Stimulated activated CD4-positive, alpha-beta T cell treated with anti-CD3 and anti-CD28 coated beads, Interleukin-1b, Interleukin-23, amount 100 ng/mL, for 4 hours (primary cell): ENCODE measurements around the gene PAX9.
"Not testable (repeated sequence)": the region's sequence is repeated elsewhere in the genome, so short reads cannot be mapped to it uniquely, and the experiment has no call there.

Experiments
- DNase-seq, 2 donors: peaks; one replicate each; pipeline ENCODE4 v3.0.0-alpha.2; 2020; ENCODE audit warnings: low read depth in 2 of 2

Gene PAX9

DNA sequence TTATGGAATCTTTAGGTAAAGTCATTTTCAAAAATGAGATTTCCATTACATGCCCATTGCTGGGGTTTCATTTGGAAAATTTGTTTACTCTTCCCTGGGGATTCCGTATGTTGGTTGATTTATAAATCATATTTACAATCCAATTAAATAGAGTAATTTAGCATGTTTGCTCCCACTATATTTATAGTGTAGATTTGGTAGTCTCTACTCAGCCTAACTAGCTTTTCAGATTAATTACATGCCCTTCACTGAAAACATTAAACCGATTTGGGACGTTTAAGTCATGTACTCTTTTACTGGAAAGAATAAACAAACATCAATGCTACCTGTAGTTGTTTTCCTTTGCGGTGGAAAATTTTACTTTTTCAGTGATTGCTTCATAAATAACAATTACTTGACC is 10.4 kb downstream of the PAX9 start:
- DNase-seq: no peak

DNA sequence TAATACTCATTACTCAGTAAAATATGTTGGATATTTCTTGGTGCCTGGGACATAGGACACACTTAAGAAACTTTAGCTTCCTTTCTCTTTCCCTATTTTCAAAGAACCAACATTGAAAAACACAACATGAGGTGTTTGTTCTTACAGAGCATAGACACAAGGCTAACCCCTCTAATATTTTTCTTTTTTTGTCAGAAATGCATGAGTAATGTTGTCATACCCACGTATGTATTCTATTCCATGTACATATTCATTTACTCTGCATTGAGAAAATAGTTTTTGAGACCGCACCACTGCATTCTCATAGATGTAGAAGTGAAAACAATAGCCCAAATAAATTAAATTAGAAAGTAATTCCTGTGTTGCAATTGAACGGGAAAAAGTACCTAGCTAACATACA is 13.0 kb downstream of the PAX9 start:
- DNase-seq: no peak

DNA sequence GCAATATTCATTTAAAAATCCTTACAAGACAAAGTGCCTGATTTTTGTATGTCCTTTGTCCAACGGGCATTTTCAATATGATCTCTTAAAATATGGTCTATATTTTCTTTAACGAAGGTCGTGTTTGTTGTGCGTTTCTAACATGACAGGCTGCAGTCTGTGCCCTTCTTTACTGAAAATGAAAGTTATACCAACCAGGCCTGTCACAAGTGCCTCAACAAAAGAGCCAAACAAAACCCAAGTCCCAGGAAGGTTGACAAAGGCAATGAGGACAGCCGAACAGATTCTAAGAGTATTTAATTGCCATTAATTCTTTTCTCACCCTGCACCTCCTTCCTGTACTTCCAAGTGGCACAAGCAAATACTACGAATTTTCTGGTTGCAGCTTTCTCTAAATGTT is 13.9 kb downstream of the PAX9 start:
- DNase-seq: no peak

DNA sequence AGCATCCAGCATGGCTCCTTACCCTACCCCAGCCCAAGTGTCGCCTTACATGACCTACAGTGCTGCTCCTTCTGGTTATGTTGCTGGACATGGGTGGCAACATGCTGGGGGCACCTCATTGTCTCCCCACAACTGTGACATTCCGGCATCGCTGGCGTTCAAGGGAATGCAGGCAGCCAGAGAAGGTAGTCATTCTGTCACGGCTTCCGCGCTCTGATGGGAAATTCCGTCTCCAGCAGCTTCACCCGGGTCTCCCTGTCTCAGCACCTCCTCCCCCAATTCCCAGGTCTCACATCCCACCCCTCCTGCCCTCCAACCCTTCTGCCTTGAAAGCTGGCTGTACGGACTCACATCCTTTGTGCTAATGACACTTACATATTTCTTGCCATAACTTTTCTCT is 14.6 kb downstream of the PAX9 start:
- DNase-seq: no peak

DNA sequence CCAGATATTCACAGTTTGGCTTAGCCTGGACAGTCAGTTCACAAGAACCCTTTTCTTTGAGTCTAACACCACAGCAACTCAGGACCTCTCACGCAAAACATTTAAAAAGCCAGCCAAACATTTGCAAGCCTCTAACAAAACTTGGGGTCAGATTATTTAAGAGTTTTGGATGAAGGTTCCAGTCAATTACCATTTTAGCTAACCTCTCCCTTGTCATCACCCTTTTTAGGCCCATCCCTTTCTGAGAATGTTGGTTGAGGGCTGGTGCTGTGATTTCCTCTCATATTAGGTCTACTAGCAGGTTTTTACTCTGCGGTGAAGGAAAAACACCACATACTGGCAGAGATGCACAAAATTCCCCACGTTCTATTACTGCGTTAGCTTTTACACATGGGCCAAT is 20.7 kb downstream of the PAX9 start:
- DNase-seq: no peak

DNA sequence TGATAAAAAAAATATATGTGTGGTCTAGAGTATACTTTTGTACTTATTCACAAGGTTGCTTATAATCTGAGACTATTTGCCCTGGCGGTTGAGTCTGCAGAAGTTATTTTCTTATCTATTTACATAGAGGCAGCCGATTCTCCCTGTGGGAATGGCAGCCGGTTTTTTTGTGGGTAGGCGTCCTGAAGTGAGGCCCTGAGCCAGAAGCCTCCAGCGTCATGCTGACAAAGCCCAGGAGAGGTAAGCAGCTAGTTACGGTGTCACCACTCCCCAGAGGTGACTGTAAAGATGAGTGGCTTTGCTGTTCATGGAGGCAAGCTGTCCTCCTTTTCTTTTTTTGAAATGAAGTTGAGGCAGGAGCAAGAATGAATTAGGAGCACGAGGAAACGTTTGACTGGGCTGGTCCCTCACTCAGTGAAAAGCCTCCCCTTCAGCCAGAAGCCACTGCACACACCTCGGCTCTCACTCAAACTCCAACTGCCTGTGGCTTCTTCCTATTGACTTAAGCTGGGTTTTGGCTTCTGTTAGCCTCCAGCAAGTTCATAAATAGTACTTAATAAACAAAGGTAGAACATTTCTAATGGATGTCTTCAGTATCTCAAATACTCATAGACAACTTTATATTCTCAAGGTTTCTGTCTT is 21.5 kb downstream of the PAX9 start:
- DNase-seq: no peak

DNA sequence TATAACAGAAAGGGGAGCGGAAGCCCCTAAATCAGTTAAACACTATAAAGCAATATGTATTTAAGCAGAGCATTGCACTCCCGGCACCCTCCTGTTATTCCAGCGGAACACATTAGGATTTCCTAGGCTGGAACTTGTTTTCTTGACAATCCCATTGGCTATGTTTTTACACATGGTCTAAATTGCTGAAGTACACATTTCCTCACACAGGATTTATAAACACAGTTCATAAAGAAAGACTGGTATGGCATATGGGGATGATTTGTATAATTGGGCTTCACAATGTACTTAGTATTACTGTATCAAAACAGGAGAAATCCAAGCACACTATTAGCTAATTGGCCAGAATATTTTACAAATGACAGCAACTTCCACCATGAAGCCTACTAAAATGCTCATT is 23.3 kb downstream of the PAX9 start:
- no peak for DNase-seq

DNA sequence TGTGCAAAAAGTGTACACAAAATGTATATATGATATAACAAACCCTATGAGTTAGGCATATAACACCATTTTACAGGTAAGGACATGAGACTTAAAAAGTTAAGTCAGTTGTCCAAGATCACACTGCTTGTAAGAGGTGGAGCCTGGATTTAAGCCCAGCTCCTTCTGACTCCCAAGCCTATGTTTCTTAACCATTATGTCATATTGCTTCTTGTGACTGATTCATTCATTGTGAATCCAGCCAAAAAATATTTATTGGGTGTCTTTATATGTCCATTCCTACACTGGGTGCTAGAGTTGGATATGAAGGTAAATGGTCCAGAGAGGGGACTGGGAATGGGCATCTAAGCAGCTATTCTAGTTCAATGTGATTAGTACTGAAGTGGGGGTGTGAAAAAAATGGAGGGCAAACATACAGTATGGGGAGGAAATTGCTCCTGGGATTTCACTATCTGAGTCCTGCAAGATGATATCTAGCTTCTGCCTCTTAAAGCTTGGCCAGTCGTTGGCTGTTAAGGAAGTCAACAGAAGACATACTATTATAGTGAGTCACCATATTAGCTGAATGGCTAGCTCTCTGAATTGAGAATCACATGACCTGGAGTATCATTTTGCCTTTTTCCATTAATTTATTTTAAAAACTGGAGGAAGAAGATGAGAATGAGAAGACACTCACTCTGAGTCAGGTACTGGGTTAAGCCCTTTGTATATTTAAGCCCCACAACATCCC is 28.8 kb downstream of the PAX9 start:
- no peak for DNase-seq

DNA sequence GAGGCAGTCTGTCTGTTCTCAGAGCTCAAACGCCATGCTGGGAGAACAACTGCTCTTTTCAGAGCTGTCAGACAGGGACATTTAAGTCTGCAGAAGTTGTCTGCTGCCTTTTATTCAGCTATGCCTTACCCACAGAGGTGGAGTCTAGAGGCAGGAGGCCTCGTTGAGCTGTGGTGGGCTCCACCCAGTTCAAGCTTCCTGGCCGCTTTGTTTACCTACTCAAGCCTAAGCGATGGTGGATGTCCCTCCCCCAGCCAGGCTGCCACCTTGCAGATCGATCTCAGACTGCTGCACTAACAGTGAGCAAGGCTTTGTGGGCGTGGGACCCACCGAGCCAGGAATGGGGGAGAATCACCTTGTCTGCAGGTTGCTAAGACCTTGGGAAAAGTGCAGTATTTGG is 37.8 kb downstream of the PAX9 start:
- DNase-seq: not testable (repeated sequence)

DNA sequence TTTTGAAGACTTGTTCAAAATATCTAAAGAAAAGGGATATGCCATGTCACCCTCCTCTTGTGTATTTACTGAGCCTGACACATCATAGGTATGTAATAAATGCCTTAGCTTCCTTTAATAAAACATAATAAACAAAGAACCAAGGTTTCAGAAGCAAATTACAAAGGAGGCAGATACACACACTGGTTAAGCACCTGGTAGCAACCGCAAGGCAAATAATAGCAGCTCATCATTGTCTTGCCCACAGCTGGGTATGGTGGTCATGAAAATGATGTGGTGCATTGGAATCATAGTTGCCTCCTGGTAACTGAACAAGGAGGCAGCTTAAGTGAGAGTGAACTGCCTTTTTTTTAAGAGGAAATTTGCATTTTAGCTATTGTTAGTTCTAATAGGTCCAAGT is 39.0 kb downstream of the PAX9 start:
- no peak for DNase-seq

DNA sequence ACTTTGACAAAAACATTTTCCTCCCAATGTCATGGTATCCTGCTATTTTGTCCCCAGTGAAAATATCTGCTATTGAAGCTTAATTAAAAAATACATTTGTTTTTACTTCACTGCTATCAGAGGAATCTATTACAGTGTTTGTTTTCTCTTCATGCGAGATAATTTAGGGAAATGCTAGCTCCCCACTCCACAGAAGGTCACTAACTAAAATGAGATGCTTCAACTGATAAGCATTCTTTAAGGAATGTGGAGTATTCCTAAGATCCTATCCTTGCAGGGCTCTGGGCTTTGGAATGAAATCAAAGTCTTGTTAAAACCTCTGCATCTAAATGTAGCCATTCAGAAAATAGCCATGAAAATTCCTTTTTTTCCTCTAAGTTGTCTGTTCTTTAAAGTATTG is 39.5 kb downstream of the PAX9 start:
- no peak for DNase-seq

DNA sequence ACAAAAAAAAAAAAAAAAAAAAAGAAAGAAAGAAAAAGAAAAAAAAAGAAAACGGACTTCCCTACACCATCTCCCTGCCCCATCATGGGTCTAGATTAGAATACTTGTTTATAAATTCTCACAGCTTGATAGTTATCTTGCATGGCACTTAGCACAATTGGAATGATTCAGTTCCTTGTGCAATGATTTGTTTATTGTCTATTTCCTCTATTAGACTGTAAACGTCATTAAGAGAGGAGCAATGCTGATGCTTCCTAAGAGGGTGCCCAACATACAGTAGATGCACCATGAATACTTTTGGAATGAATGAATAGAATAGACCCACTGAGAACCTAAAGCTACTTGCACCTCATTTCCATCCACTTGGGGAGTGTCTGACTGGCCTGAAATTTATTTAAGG is 40.8 kb downstream of the PAX9 start:
- no peak for DNase-seq

DNA sequence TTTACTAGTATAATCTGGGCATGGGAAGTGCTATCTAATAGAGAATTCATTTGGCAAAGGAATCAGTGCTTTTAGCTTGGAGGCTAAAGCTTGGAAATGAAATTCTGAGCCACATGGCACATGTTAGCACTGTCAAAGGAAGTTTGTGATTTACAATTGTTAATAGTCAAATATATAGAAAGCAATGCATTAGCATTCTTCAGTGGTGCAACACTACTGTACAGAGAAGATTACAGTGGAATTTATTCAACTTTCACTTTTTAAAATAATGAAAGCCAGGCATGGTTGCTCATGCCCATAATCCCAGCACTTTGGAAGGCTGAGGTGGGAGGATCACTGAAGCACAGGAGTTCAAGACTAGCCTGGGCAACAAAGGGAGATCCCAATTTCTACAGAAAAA is 45.9 kb downstream of the PAX9 start:
- DNase-seq: no peak

DNA sequence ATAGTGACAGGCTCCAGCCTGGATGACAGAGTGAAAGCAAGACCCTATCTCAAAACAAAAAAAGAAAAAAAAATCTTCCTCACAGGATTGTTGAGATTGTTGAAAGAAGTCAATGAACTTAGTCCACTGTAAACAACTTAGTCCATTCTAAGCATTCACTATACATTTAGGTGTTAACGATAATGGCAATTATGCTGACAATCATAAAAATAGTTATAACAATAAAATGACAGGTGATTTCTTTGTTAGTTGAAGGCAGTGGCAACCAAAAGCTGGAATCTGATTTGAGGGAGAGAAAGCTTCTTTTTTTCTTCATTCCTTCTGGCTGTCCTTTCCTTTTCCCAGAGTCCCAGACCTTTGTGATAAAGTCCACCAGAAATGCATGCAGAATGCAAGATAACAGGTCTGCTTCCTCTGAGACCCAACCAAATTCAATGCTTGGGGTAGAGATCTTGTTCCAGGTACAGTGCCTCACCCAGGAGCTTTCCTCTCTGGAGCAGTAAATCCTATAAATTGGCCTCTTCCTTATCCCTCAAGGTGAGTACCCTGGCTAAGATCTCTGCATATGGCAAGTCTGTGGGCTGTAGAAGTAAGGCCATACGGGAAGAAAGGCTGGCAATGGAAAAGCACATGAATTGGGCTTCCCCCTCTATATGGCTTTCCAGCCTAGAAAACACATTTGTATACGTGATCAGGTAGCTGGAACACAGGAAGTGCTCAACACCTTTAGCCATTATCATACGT is 52.5 kb downstream of the PAX9 start:
- no peak for DNase-seq

DNA sequence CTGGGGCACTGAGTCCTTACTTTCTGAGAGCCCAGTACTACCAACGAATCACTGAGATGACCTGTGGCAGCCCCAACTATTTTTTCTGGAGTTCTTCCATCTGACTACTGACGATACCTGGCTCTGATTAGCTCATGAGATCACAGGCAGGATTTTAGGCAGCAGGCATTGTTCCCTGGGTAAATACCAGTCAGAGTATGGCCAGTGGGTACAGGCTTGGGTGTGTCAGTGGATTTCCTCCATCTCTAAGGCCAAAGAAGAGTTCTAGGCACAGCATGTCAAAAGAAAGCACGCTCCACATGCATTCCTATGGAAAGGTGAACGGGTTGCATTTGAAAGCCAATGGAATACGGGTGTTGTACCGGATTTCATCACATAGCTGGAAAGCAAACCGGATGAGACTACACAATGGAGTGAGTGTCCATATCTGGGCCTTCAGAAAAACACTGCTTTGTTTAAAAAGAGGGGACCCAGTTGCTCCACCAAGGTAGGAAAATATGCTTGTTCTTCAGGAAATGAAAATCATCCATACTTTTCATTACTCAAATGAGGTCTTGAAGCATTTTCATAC is 55.0 kb downstream of the PAX9 start:
- no peak for DNase-seq

DNA sequence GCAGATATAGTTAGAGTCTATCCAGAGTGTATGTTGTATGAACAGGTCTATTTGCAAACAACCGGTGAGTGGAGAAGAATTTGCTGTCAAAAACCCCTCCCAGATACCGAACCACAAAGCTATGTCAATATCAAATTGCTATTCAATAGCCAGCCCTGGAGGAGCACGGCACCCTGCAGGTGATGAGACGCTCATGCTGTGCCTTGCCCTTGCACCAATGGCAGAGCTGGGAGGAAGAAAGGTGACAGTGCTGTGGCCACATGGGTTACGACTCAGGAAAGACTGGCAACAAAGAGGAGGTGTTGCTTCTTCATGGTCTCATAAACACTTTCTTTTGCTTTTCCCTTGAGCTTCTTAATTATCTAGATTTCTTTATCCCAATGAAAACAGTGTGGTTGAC is 55.7 kb downstream of the PAX9 start:
- no peak for DNase-seq

DNA sequence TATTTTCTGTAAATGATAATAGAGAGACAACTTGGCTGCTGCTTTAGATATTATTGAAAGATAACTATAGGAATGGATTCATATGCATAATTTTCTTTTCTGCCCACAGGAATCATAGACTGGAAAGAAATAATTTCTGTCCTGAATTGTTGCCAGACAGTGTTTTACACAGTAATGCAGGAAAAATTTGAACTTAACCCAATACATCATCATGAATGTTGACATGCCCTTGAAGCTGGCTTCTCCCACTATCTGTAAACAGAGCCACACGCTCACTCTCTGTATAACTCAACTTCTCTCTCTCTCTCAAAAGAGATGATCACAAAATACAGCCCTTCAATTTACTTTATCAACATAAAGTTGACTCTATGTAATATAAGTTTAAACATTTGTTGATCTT is 56.6 kb downstream of the PAX9 start:
- no peak for DNase-seq

DNA sequence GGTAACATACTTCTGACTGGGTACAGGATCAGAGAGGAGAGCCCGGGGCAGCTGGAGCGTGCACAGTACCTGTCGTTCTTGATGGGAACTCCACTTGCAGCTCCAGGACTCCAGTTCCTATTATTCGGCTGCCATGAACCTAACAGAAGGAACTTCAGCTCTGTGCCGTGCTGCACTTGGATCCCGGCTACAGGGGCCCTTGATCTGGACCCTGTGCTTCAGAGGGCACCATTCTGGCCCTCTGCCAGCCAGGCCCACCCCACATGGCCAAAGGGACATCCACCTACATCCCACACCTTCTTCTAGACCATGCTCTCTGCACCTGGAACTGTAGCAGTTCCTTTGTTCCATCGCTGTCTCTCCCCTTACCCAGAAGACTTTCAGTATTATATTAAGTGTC is 58.2 kb downstream of the PAX9 start:
- DNase-seq: no peak

DNA sequence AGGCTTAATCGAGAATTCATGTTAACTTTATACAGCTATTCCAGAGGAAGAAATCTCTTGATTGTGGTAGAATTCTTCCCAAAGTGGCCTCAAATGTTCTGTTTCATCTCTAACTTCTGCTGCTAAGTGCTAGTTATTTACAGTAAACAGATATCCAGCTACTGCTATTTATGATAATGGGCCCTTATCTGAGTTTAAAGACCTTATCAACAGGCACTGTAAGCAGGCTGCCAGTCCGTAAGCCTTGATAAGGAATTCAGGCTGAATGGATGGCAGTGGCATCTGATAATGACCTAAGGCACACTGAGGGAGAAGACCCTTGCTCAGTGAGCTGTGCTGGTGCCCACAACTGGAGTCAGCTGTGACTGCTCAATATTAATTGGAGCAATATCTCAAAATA is 59.0 kb downstream of the PAX9 start:
- DNase-seq: no peak

DNA sequence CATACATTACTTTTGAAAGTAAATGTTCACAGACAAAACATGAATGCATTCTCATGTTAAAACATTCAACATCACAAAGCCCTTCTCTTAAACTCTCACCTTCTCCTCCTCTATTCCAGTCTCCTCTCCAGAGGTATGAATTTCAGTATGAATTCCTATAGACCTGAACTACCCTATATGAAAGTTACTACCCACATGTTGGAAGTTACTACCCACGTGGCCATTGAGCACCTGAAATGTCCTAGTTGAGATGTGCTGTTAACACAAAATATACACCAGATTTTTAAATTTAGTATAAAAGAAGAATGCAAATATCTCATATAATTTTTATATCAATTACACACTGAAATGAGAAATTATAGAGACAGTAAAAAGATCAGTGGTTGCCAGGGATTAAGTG is 60.2 kb downstream of the PAX9 start:
- no peak for DNase-seq

DNA sequence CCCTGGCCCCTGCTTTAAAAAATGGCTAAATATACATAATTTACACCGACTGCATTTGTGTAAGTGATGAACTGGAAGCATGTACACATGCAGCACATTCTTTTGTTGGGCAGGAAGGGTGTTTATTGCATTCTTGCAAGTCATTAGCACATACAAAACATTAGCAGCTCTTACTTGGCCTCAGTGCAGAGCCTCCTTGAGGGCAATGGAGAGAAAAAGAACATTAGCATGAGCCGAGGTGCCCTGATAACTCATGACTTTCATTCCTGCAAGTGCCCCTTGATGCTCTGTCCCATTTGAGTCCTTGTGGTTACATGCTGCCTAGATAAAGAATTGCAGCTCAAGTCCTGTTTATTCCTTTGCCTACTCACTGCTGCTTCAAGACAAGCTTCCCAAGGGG is 61.9 kb downstream of the PAX9 start:
- DNase-seq: no peak

DNA sequence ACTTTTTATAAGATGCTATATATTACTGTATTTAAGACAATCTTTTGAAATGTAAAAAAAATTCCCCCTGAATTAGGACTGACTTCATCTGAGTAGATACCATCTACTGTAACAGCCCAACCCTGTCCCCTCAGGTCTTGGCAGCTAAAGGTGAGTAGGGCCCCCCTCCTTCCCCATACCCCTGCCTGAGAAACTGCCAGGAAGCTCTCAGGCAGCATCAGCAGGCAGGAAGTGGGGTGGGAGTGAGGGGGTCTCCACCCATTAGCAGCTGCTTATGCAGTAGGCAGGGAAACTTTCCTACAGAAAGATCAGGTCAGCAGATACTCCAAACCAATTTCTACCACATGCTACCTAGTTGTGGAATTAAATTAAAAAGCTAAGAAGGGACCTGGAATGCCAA is 62.5 kb downstream of the PAX9 start:
- DNase-seq: no peak

DNA sequence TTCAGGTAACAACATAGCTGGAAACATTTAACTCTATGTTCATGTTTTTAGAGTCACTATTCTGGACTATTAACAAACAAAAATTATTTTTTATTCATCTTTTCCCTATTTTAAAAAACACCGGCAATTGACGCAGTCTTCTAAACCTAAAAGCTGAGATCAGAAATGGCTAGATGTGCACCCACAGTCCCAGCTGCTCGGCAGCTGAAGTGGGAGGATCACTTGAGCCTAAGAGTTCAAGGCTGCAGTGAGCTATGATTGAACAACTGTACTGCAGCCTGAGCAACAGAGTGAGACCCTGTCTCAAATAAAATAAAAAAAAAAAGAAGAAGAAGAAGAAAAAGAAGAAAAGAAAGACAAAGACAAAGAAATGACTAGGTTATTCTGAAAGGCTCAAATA is 64.5 kb downstream of the PAX9 start:
- no peak for DNase-seq
